HEK293 (cell line): Measurements from ENCODE around the gene P2RX1.

ENCODE experiments used
- BCL11A ChIP-seq: fragments of 450-650 bp; formaldehyde crosslinking; IDR thresholded peaks from 2 replicates; pipeline ENCODE4 v1.5.1; 2016; ENCODE audit warnings: low read depth, missing biosample characterization, missing genetic modification characterization
- GLIS2 ChIP-seq: fragments of 450-650 bp; formaldehyde crosslinking; IDR thresholded peaks from 2 replicates; pipeline ENCODE4 v1.5.1; 2016; ENCODE audit warnings: missing biosample characterization, missing genetic modification characterization
- MEIS1 ChIP-seq: sonication (generic); formaldehyde crosslinking; IDR thresholded peaks from 2 replicates; pipeline ENCODE4 v1.8.1; 2022; ENCODE audit warnings: missing genetic modification reagents, mild to moderate bottlenecking, borderline replicate concordance
- ZNF16 ChIP-seq: fragments of 450-650 bp; formaldehyde crosslinking; IDR thresholded peaks from 2 replicates; pipeline ENCODE4 v1.5.1; 2016; ENCODE audit warnings: low read depth, missing biosample characterization, missing genetic modification characterization
- ZNF274 ChIP-seq, 2 experiments: fragments of 200-500 bp in 1 of 2; fragments of 450-650 bp in 1 of 2; sonication (Bioruptor generic) in 1 of 2; formaldehyde crosslinking in 1 of 2; IDR thresholded peaks; 2 replicates each; pipeline versions ENCODE4 v1.5.1 to v1.6.1; 2014 to 2016; ENCODE audit warnings: borderline replicate concordance in 1 of 2, inconsistent platforms in 1 of 2, low read length in 1 of 2, missing biosample characterization in 1 of 2, missing genetic modification characterization in 1 of 2
- ZNF302 ChIP-seq: fragments of 450-650 bp; formaldehyde crosslinking; IDR thresholded peaks from 2 replicates; pipeline ENCODE4 v1.5.1; 2016; ENCODE audit warnings: missing biosample characterization, missing genetic modification characterization, low read depth
- ZNF354C ChIP-seq: fragments of 450-650 bp; formaldehyde crosslinking; IDR thresholded peaks from 2 replicates; pipeline ENCODE4 v1.5.1; 2016; ENCODE audit warnings: missing biosample characterization, missing genetic modification characterization, low read depth, borderline replicate concordance
- ZNF549 ChIP-seq: fragments of 450-650 bp; IDR thresholded peaks from 2 replicates; pipeline ENCODE4 v1.5.1; 2018; ENCODE audit warnings: missing biosample characterization, missing genetic modification characterization, mild to moderate bottlenecking, inconsistent platforms, moderate library complexity
- ZNF610 ChIP-seq: fragments of 450-650 bp; formaldehyde crosslinking; IDR thresholded peaks from 2 replicates; pipeline ENCODE4 v1.5.1; 2016; ENCODE audit warnings: missing biosample characterization, missing genetic modification characterization, borderline replicate concordance
- TF ChIP-seq, protein P1 (sequence below): fragments of 450-650 bp; formaldehyde crosslinking; IDR thresholded peaks from 2 replicates; pipeline ENCODE4 v1.5.1; 2016; ENCODE audit warnings: missing biosample characterization, missing genetic modification characterization, borderline replicate concordance

DNA sequence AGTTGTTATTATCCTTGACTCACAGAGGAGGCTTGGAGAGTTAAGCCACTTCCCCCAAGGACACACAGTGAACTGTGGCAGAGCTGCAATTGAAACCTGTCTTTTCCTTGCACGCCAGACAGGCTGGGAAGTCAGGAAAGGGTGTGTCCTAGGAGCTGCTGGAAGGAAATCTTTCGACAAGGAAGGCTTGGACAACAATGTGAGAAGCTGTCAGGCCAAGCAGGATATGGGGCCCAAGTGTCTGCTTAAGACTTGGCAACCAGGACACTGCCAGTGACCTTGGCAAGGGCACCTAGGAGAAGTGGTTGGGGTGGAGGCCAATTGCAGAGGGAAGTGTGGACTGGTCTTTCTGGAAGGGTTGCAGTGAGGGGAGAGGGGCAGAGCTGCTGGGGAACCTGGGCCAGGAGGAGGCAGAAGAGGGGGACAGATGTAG, 21.3 kb downstream of the P2RX1 start:
- TF ChIP-seq ZNF16 (no peak), MEIS1 (no peak), ZNF354C (no peak), BCL11A (no peak), ZNF274 (IDR thresholded peaks at IDR 0.05; ENCODE audit: low read length) (no peak), ZNF274 (tag by site-specific recombination; IDR thresholded peaks at IDR 0.05; ENCODE audit: borderline replicate concordance) (no peak), ZNF610 (tag by site-specific recombination) (no peak), GLIS2 (tag by site-specific recombination) (no peak), ZNF302 (tag by site-specific recombination) (no peak), ZNF549 (tag by site-specific recombination) (no peak)
- TF ChIP-seq, protein P1, sequence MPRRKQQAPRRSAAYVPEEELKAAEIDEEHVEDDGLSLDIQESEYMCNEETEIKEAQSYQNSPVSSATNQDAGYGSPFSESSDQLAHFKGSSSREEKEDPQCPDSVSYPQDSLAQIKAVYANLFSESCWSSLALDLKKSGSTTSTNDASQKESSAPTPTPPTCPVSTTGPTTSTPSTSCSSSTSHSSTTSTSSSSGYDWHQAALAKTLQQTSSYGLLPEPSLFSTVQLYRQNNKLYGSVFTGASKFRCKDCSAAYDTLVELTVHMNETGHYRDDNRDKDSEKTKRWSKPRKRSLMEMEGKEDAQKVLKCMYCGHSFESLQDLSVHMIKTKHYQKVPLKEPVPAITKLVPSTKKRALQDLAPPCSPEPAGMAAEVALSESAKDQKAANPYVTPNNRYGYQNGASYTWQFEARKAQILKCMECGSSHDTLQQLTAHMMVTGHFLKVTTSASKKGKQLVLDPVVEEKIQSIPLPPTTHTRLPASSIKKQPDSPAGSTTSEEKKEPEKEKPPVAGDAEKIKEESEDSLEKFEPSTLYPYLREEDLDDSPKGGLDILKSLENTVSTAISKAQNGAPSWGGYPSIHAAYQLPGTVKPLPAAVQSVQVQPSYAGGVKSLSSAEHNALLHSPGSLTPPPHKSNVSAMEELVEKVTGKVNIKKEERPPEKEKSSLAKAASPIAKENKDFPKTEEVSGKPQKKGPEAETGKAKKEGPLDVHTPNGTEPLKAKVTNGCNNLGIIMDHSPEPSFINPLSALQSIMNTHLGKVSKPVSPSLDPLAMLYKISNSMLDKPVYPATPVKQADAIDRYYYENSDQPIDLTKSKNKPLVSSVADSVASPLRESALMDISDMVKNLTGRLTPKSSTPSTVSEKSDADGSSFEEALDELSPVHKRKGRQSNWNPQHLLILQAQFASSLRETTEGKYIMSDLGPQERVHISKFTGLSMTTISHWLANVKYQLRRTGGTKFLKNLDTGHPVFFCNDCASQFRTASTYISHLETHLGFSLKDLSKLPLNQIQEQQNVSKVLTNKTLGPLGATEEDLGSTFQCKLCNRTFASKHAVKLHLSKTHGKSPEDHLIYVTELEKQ (tag by site-specific recombination): no peak
